Ovary (tissue), 3 donors: Measurements from ENCODE around the gene CRISPLD2.

Experiments
- CTCF ChIP-seq, 3 donors: fragments of 450-650 bp in 2 of 3; fragments of 200-600 bp in 1 of 3; IDR thresholded peaks; one replicate each; pipeline versions ENCODE4 v1.5.1 to v1.8.0; 2016 to 2022; ENCODE audit warnings: antibody characterized with exemption in 3 of 3, mild to moderate bottlenecking in 1 of 3
- EP300 ChIP-seq: sonication (generic); formaldehyde crosslinking; IDR thresholded peaks from one replicate; pipeline ENCODE4 v1.6.1; 2017; ENCODE audit warnings: antibody characterized with exemption
- donor health status: DM: no; HTN: no; CAD: no.

GRCh38 chr16:84941921-84942320, 122.1 kb downstream of the CRISPLD2 start:
- TF ChIP-seq CTCF (IDR thresholded peaks at IDR 0.05) (no peak), EP300 (no peak)
